GM20431 (cell line): ENCODE measurements around the gene DYRK1B.
"Not testable (repeated sequence)": the region's sequence is repeated elsewhere in the genome, so short reads cannot be mapped to it uniquely, and the experiment has no call there.

Experiments
- in situ Hi-C: fragments of 300-500 bp; cut with MseI, MboI; formaldehyde crosslinking; loops from one replicate; pipeline ENCODE4 v1.15.0; 2020; ENCODE audit warnings: low sequenced_read_pairs; ENCODE audit not compliant: unreplicated experiment

The DYRK1B gene

GRCh38 chr19:39833464-39834286 lies at the start of gene DYRK1B:
DYRK1B (minus strand) TSS chr19:39834162; CDS start chr19:39831867, 2,295 bp downstream.
- in situ Hi-C loops, result no loop called here

- in situ Hi-C loops, result not testable (repeated sequence)
These were observed 48.7 kb upstream of the DYRK1B start for GRCh38 chr19:39882645-39883044.

GRCh38 chr19:39881495-39882110 lies 47.6 kb upstream of the DYRK1B start:
- in situ Hi-C loops, result not testable (repeated sequence)

GRCh38 chr19:39880241-39880640 lies 46.3 kb upstream of the DYRK1B start:
- in situ Hi-C loops, result not testable (repeated sequence)

- in situ Hi-C loops, result not testable (repeated sequence)
These were observed 45.8 kb upstream of the DYRK1B start for GRCh38 chr19:39879796-39880195.

GRCh38 chr19:39878866-39879265 lies 44.9 kb upstream of the DYRK1B start:
- in situ Hi-C loops, result not testable (repeated sequence)

GRCh38 chr19:39878398-39878797 lies 44.4 kb upstream of the DYRK1B start:
- in situ Hi-C loops, result no loop called here

- in situ Hi-C loops, result not testable (repeated sequence)
These were observed 44.0 kb upstream of the DYRK1B start for GRCh38 chr19:39877982-39878381.

- in situ Hi-C loops, result not testable (repeated sequence)
These were observed 43.5 kb upstream of the DYRK1B start for GRCh38 chr19:39877488-39877887.

- in situ Hi-C loops, result not testable (repeated sequence)
These were observed 42.5 kb upstream of the DYRK1B start for GRCh38 chr19:39876486-39876885.

- in situ Hi-C loops, result not testable (repeated sequence)
These were observed 41.5 kb upstream of the DYRK1B start for GRCh38 chr19:39875401-39875864.

GRCh38 chr19:39874404-39874803 lies 40.4 kb upstream of the DYRK1B start:
- in situ Hi-C loops, result no loop called here

GRCh38 chr19:39873385-39873784 lies 39.4 kb upstream of the DYRK1B start:
- in situ Hi-C loops, result no loop called here

GRCh38 chr19:39871886-39872866 lies 38.2 kb upstream of the DYRK1B start:
- in situ Hi-C loops, result no loop called here

- in situ Hi-C loops, result no loop called here
These were observed 37.4 kb upstream of the DYRK1B start for GRCh38 chr19:39871362-39871761.

- in situ Hi-C loops, result no loop called here
These were observed 36.4 kb upstream of the DYRK1B start for GRCh38 chr19:39870171-39870971.

GRCh38 chr19:39867952-39868351 lies 34.0 kb upstream of the DYRK1B start:
- in situ Hi-C loops, result no loop called here

GRCh38 chr19:39867133-39867532 lies 33.2 kb upstream of the DYRK1B start:
- in situ Hi-C loops, result no loop called here

- in situ Hi-C loops, result no loop called here
These were observed 32.0 kb upstream of the DYRK1B start for GRCh38 chr19:39865953-39866352.
